ENCODE measurements around the gene MSI2.

- TF ChIP-seq, protein P1, sequence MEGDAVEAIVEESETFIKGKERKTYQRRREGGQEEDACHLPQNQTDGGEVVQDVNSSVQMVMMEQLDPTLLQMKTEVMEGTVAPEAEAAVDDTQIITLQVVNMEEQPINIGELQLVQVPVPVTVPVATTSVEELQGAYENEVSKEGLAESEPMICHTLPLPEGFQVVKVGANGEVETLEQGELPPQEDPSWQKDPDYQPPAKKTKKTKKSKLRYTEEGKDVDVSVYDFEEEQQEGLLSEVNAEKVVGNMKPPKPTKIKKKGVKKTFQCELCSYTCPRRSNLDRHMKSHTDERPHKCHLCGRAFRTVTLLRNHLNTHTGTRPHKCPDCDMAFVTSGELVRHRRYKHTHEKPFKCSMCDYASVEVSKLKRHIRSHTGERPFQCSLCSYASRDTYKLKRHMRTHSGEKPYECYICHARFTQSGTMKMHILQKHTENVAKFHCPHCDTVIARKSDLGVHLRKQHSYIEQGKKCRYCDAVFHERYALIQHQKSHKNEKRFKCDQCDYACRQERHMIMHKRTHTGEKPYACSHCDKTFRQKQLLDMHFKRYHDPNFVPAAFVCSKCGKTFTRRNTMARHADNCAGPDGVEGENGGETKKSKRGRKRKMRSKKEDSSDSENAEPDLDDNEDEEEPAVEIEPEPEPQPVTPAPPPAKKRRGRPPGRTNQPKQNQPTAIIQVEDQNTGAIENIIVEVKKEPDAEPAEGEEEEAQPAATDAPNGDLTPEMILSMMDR (IDR thresholded peaks at IDR 0.05; ENCODE audit: insufficient read depth, low read depth, low read length): no peak
- no peak for TF ChIP-seq EZH2 (IDR thresholded peaks at IDR 0.05; ENCODE audit: insufficient read depth, low read length)
These were observed 329.2 kb downstream of the MSI2 start for GRCh38 chr17:57585341-57586195.
